SK-N-SH (cell line): Measurements from ENCODE around the gene MON2. TPM values are rescaled to one million over a fixed set of nuclear protein-coding genes. Genes with fewer than 3 reads are reported as not detected.

Experiments
- CTCF ChIA-PET: fragments of 300-600, 350-600 bp; formaldehyde crosslinking; extraction: SDS; loops from one replicate; lab custom pipeline; 2021; lab: Yijun Ruan, JAX
- POLR2A ChIA-PET: fragments of 350-600 bp; sonication (Branson Sonifier 250); formaldehyde crosslinking; extraction: SDS; loops from one replicate; lab custom pipeline; 2020; ENCODE audit warnings: antibody characterized with exemption, inconsistent platforms; lab: Yijun Ruan, JAX
- DNase-seq: peaks from one replicate; pipeline ENCODE4 v3.0.0; 2012
- H2AFZ ChIP-seq: fragments of 200-600 bp; sonication (generic); 2 replicates; pipeline ENCODE4 v1.8.1; 2016; ENCODE audit warnings: antibody characterized with exemption, mild to moderate bottlenecking, low read depth
- H3F3A ChIP-seq: fragments of 200-600 bp; sonication (generic); replicated peaks from 2 replicates; pipeline ENCODE3; 2016; ENCODE audit warnings: antibody characterized with exemption, mild to moderate bottlenecking; ENCODE audit not compliant: insufficient read depth
- H3K27ac ChIP-seq, 2 experiments: fragments of 200-500 bp in 1 of 2; fragments of 200-600 bp in 1 of 2; sonication (Bioruptor generic) in 1 of 2; sonication (generic), shearing (Covaris generic) in 1 of 2; 2 replicates each; pipeline versions ENCODE4 v1.5.1 to v1.6.1; 2014 to 2016; ENCODE audit warnings: low read depth in 2 of 2, inconsistent platforms in 1 of 2, low read length in 1 of 2, mild to moderate bottlenecking in 1 of 2, mixed read lengths in 1 of 2
- H3K27me3 ChIP-seq: fragments of 200-600 bp; sonication (generic), shearing (Covaris generic); 2 replicates; pipeline ENCODE4 v1.6.1; 2016; ENCODE audit warnings: mixed run types; ENCODE audit not compliant: insufficient read depth
- H3K36me3 ChIP-seq, 2 experiments: fragments of 200-500 bp in 1 of 2; fragments of 200-600 bp in 1 of 2; sonication (Bioruptor generic) in 1 of 2; sonication (generic) in 1 of 2; replicated peaks in 1 of 2; 2 replicates each; pipeline versions ENCODE3 to v1.5.1; 2014 to 2016; ENCODE audit warnings: low read length in 1 of 2, mild to moderate bottlenecking in 1 of 2; ENCODE audit not compliant: insufficient read depth in 2 of 2, control insufficient read depth in 1 of 2
- H3K4me1 ChIP-seq, 2 experiments: fragments of 200-500 bp in 1 of 2; fragments of 200-600 bp in 1 of 2; sonication (Bioruptor generic) in 1 of 2; sonication (generic), shearing (Covaris generic) in 1 of 2; 2 replicates each; pipeline versions ENCODE4 v1.5.1 to v1.6.1; 2014 to 2016; ENCODE audit warnings: low read depth in 1 of 2, low read length in 1 of 2, mixed run types in 1 of 2; ENCODE audit not compliant: insufficient read depth in 2 of 2, control insufficient read depth in 1 of 2
- H3K4me2 ChIP-seq: fragments of 200-600 bp; sonication (generic), shearing (Covaris generic); 2 replicates; pipeline ENCODE4 v1.6.1; 2017; ENCODE audit warnings: mixed run types
- H3K4me3 ChIP-seq, 2 experiments: fragments of 200-500 bp in 1 of 2; fragments of 200-600 bp in 1 of 2; sonication (Bioruptor generic) in 1 of 2; sonication (generic), shearing (Covaris generic) in 1 of 2; 2 replicates each; pipeline versions ENCODE4 v1.5.1 to v1.8.1; 2014 to 2016; ENCODE audit warnings: low read depth in 2 of 2, inconsistent platforms in 1 of 2, low read length in 1 of 2, mild to moderate bottlenecking in 1 of 2, mixed read lengths in 1 of 2, moderate library complexity in 1 of 2
- H3K79me2 ChIP-seq: fragments of 200-600 bp; sonication (generic); 2 replicates; pipeline ENCODE4 v1.8.1; 2017; ENCODE audit warnings: mild to moderate bottlenecking; ENCODE audit not compliant: insufficient read depth
- H3K9ac ChIP-seq: fragments of 200-600 bp; sonication (generic); 2 replicates; pipeline ENCODE4 v1.6.1; 2017; ENCODE audit warnings: mixed run types
- H3K9me2 ChIP-seq: fragments of 200-600 bp; sonication (generic); 2 replicates; pipeline ENCODE4 v1.6.1; 2017; ENCODE audit warnings: mixed run types
- H3K9me3 ChIP-seq: fragments of 200-600 bp; sonication (generic); 2 replicates; pipeline ENCODE4 v1.6.1; 2017; ENCODE audit warnings: mixed run types, mild to moderate bottlenecking, moderate library complexity
- H4K20me1 ChIP-seq: fragments of 200-600 bp; sonication (generic); 2 replicates; pipeline ENCODE4 v1.6.1; 2017; ENCODE audit warnings: mild to moderate bottlenecking, mixed run types; ENCODE audit not compliant: insufficient read depth
- FOXJ3 ChIP-seq: sonication (generic); formaldehyde crosslinking; IDR thresholded peaks from 2 replicates; pipeline ENCODE4 v1.5.1; 2020; ENCODE audit warnings: mild to moderate bottlenecking, missing genetic modification reagents
- MAX ChIP-seq: IDR thresholded peaks from 2 replicates; pipeline ENCODE4 v1.4.0; 2012; ENCODE audit warnings: low read depth
- MXI1 ChIP-seq: IDR thresholded peaks from 2 replicates; pipeline ENCODE4 v1.6.1; 2012; ENCODE audit warnings: mild to moderate bottlenecking, low read depth, low read length, improper control_type of control experiment
- NRF1 ChIP-seq: IDR thresholded peaks from 2 replicates; pipeline ENCODE4 v1.6.1; 2012; ENCODE audit warnings: low read depth, mild to moderate bottlenecking, low read length
- PBX3 ChIP-seq: IDR thresholded peaks from 2 replicates; pipeline ENCODE4; 2012
- RXRA ChIP-seq: IDR thresholded peaks from 2 replicates; pipeline ENCODE4 v1.4.0; 2012; ENCODE audit warnings: low read depth, mild to moderate bottlenecking, borderline replicate concordance
- TCF12 ChIP-seq: IDR thresholded peaks from 2 replicates; pipeline ENCODE4 v1.4.0; 2012
- TEAD4 ChIP-seq: IDR thresholded peaks from 2 replicates; pipeline ENCODE4 v1.4.0; 2012; ENCODE audit warnings: mild to moderate bottlenecking, borderline replicate concordance; ENCODE audit not compliant: insufficient read depth
- WGBS: methylation state at CpG from one replicate; pipeline ENCODE4 v1.1.6; 2017; ENCODE audit warnings: low lambda C conversion rate; 5-methylcytosine and 5-hydroxymethylcytosine counted together
- polyA plus RNA-seq, 3 experiments: library from polyadenylated mRNA; depleted of rRNA; stranded (reverse); fragments of >200 nt; gene quantifications; 2 replicates each; pipeline ENCODE4 v1.2.3, GENCODE V29; 2012
- TF ChIP-seq, protein P1 (sequence below): IDR thresholded peaks from 2 replicates; pipeline ENCODE4 v1.6.1; 2012; ENCODE audit warnings: mild to moderate bottlenecking, low read depth, low read length, moderate library complexity

Gene MON2
- polyA plus RNA-seq, 1 of the 3 experiments (the other 2 are of a cell fraction): 4.4 TPM

GRCh38 chr12:62631471-62632410, 165.1 kb downstream of the MON2 start (continued):
- TF ChIP-seq RXRA: no peak
- TF ChIP-seq MAX: peak; percentile 64; the same call in 1 of the 2 replicates
- TF ChIP-seq TCF12: peak; percentile 49; the same call in 1 of the 2 replicates
- TF ChIP-seq PBX3: peak; percentile 79
- TF ChIP-seq FOXJ3 (CRISPR knock-in tag): no peak; the same call in 1 of the 2 replicates
- TF ChIP-seq, protein P1, sequence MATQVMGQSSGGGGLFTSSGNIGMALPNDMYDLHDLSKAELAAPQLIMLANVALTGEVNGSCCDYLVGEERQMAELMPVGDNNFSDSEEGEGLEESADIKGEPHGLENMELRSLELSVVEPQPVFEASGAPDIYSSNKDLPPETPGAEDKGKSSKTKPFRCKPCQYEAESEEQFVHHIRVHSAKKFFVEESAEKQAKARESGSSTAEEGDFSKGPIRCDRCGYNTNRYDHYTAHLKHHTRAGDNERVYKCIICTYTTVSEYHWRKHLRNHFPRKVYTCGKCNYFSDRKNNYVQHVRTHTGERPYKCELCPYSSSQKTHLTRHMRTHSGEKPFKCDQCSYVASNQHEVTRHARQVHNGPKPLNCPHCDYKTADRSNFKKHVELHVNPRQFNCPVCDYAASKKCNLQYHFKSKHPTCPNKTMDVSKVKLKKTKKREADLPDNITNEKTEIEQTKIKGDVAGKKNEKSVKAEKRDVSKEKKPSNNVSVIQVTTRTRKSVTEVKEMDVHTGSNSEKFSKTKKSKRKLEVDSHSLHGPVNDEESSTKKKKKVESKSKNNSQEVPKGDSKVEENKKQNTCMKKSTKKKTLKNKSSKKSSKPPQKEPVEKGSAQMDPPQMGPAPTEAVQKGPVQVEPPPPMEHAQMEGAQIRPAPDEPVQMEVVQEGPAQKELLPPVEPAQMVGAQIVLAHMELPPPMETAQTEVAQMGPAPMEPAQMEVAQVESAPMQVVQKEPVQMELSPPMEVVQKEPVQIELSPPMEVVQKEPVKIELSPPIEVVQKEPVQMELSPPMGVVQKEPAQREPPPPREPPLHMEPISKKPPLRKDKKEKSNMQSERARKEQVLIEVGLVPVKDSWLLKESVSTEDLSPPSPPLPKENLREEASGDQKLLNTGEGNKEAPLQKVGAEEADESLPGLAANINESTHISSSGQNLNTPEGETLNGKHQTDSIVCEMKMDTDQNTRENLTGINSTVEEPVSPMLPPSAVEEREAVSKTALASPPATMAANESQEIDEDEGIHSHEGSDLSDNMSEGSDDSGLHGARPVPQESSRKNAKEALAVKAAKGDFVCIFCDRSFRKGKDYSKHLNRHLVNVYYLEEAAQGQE: no peak
- 0 out of 2 replicates have a peak, but pooled peaks have one; percentile 14 for TF ChIP-seq NRF1

DNA sequence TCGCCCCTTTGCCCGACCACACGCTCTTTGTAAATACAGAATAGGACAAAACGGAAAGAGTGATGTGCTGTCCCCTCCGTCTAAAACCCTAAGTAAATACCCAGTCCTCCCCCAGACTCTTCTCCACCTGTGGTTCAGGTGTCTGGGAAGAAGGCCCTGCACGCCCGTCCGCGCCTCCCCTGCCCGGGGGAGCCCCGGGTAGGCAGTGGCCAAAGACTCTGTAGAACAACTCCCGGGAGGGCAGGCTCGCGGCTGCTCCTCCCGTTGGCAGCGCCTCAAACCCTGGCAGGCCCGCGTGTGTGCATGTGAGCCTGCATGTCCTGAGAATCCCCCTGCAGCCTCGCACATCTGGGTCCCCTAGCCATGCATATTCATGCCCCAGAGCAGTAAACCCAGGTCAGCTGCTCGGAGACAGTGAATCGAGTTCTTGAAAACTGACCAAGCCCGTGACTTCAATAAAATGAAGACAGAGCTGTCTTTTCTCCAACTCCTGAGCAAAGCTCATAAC, 165.8 kb downstream of the MON2 start:
- DNase-seq: peak; percentile 79
- H3K9me2 ChIP-seq: no peaks in the 10 kb centered on the region
- peak overlapping the region; percentile 55 for H3K4me3 ChIP-seq
- H2AFZ ChIP-seq: peak overlapping the region; percentile 94
- H3K9ac ChIP-seq: no peak overlapping the region
- TF ChIP-seq TEAD4: no peak
- 0 out of 2 replicates have a peak, but pooled peaks have one; percentile 27 for TF ChIP-seq MXI1
- no peaks in the 10 kb centered on the region for H3K27me3 ChIP-seq
- no peaks in the 10 kb centered on the region for H3K9me3 ChIP-seq
- WGBS: 44% methylated on average over 20 of the region's 22 CpGs
- peaks cover 4 to 10% of the 10 kb centered on the region in 2 experiments; a peak in 2 of 4 replicates for H3K4me1 ChIP-seq
- POLR2A ChIA-PET: no interaction called here
- H3K27ac ChIP-seq: peak overlapping the region in 1 of 2 experiments; percentile 84; a peak in 2 of 4 replicates
- no peaks in the 10 kb centered on the region for H3K79me2 ChIP-seq
- no peaks in the 10 kb centered on the region for H4K20me1 ChIP-seq
- H3F3A ChIP-seq: no peaks in the 10 kb centered on the region
- CTCF ChIA-PET: interaction anchor here (0.5 to 1.5 kb wide), 9 partner anchors 12 to 162 kb away, joined by 3 to 6 read pairs (median 4); no protein-coding TSS in a partner anchor
- H3K36me3 ChIP-seq: no peaks in the 10 kb centered on the region
- H3K4me2 ChIP-seq: peak overlapping the region; percentile 73
